Smooth muscle cell of the coronary artery (primary cell): ENCODE data around the gene TRAF4. TPM values are rescaled to one million over a fixed set of nuclear protein-coding genes. Genes with fewer than 3 reads are reported as not detected.

Source experiments
- total RNA-seq: library from RNA; depleted of rRNA; stranded (reverse); fragments of >200 nt; gene quantifications from 2 replicates; pipeline ENCODE4 v1.2.3, GENCODE V29; 2014; ENCODE audit warnings: low replicate concordance

Gene TRAF4, protein sequence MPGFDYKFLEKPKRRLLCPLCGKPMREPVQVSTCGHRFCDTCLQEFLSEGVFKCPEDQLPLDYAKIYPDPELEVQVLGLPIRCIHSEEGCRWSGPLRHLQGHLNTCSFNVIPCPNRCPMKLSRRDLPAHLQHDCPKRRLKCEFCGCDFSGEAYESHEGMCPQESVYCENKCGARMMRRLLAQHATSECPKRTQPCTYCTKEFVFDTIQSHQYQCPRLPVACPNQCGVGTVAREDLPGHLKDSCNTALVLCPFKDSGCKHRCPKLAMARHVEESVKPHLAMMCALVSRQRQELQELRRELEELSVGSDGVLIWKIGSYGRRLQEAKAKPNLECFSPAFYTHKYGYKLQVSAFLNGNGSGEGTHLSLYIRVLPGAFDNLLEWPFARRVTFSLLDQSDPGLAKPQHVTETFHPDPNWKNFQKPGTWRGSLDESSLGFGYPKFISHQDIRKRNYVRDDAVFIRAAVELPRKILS
- 27.1 and 39.2 TPM in 2 replicates for total RNA-seq

DNA sequence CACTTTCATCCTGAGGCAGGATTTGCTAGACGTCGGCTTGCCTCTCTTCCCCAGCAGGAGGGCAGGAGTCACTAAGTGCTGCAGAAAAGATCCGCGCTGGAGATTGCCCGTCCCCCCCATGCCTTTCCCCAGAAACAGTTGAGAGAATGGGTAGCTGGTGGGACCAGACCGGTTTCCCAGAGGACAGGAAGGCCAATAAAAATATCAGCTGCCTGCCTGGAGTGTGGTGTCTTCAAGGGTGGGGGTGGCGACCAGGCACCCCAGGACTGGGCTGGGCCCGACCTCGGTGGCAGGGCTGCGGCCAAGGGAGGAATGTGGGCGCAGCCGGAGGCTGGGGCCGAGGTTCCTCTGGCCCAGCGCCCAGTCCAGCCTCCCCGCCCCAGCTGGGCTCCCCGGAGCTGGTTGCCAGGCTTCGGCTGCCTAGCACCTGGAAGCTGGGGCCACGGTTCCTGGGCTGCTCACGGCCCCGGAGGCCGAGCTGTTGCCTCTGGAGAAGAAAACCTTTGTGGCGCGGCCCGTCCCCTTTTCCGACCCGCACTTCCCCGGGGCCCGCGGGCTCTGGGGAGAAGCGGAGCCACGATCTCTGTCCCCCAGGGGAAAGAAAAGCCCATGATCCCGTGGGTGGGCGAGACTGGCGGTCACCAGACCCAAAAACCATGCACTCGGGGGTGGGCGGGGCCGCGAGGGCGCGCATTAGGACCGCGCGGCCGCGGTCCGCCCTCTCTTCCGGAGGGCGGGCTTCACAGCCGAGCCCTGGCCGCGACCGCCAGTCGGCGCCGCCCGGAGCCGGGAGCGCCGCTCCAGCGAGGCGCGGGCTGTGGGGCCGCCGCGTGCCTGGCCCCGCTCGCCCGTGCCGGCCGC lies at the start of gene TRAF4:
TSS of gene TRAF4 (plus strand) at position 769 of the 861 bp plus-strand sequence. CDS start 102 bp downstream, outside the sequence.

DNA sequence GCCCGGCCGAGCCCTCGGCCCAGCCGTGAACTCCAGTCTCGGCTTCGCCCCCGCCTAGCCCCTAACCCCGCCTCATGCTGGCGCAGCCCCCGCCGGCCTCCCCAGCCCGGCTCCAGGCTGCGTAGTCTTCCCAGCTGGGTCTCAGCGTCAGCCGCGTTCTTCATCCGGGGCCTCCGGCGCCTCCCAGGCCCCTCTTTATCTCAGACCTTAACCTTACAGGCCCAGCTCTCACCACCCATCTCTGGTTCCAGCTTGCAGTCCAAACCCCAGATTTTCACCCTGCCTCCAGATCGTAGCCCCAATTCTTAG lies 32.1 kb upstream of the TRAF4 start, which contains the start of gene PROCA1:
TSS of gene PROCA1 (minus strand) at position 166 of the 309 bp plus-strand sequence. CDS start 228 bp downstream, outside the sequence.

DNA sequence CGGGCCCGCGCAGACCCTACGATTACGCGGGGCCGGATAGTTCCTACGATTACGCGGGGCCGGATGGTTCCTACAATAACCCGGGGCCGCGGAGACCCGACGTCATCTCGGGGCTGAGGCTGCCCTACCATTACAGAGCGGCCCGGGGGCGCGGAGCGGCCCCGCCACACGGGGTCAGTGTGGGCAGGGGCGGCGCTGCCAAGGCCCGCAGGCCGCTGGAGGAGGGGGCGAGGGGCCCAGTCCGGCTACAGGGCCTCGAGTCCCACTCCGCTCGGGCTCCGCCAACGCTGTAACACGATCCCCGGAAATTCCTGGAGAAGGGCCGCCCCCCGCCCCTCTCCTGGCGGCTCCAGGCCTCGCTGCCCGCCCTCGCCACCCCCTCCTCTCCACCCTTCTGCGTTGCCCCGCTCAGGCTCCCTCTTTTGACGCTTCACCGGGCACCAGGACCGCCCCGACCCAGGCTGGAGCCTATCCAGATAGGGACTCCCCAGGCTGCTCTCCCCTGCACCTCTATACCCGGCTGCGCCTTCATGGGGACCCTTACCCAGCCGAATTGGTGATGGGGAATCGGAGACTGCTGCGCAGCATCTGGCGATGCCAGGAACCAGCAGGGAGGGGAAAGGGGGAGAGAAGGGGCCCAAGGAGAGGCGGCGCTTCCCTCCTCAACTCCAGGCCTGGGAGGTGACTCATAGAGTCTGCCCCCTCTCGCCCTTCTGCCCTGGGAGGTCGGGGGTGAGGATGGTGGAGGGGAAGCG lies 26.1 kb upstream of the TRAF4 start, which contains the start of gene RAB34:
TSS of gene RAB34 (minus strand) at position 291 of the 755 bp plus-strand sequence. CDS start 602 bp downstream, outside the sequence.

DNA sequence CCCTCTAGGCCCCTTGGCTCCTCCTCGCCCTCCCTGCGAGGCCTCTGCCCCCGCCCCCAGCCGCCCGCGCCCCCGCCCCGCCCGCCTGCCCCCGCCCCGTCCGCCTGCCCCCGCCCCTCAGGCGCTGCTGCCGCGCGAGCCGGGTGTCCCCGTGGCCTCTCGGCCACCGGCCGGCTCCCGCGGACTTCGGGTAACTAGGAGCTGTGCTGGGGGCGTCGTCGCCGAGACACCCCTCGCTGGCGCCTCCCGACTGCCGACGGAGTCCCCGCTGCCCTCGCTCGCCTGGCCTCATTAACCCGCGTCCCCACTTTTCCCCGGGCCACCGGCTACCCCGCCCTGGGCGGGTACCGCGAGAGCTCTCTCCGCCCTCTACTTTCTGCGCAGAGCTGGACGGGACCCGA lies 17.6 kb upstream of the TRAF4 start, which contains the start of gene TLCD1:
TSS of gene TLCD1 (minus strand) at position 8 of the 401 bp plus-strand sequence. CDS start 136 bp downstream, outside the sequence.

DNA sequence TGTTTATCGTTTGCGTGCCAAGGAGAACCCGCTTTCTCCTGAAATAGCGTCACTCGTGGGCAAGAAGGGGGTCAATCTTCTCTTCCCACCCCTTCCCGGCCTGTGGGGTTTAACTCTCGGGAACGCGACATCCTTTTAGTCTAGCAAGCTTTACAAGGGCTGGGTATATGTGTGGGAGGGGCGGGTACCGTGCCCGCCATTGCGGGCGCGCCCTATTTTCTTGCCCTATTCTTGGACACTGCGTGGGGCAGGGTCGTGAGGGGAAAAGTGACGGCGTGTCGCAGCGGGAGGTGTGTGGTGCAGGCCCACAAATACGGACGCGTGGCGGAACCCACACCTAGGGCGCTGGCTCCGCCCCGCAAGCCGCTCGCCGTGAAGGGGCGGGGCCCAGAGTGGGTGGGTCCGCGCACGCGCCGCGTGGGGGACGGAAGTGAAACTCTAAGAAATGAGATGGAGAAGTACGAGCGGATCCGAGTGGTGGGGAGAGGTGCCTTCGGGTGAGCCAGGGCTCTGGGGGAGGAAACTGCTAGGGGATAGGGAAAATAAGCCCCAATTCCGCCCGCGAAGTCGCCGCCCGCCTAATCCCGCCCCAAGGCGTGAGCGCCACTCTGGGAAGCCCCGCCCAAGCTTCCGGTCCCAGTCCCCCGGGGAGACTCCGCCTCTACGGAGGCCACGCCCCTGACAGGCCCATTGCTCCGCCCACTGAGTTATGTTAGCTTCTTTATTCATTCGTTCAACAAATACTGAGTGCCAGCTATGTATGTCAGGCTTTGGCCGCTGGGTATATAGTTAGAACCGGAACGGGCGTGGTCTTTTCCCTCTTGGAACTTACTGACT lies 15.2 kb upstream of the TRAF4 start, which contains the start of gene NEK8:
TSS of gene NEK8 (plus strand) at position 425 of the 837 bp plus-strand sequence. CDS start at position 451, 26 bp downstream.

Other genes starting within 250 kb of the TRAF4 start
- gene FOXN1, start 237.7 kb upstream of the TRAF4 start, total RNA-seq, result not detected in 2 replicates
- gene UNC119, start 191.4 kb upstream of the TRAF4 start, total RNA-seq, result 13.7 and 22.3 TPM in 2 replicates
- gene PIGS, start 172.5 kb upstream of the TRAF4 start, total RNA-seq, result 48.4 and 53.0 TPM in 2 replicates
- gene ALDOC, start 167.1 kb upstream of the TRAF4 start, total RNA-seq, result 54.3 and 98.8 TPM in 2 replicates
- gene SPAG5, start 145.0 kb upstream of the TRAF4 start, total RNA-seq, result 2.9 and 13.4 TPM in 2 replicates
- gene RSKR, start 129.8 kb upstream of the TRAF4 start, total RNA-seq, result 3.1 and 6.8 TPM in 2 replicates
- gene BLTP2, start 98.9 kb upstream of the TRAF4 start, total RNA-seq, result 120 and 163 TPM in 2 replicates
- gene SDF2, start 82.1 kb upstream of the TRAF4 start, total RNA-seq, result 68.5 and 111 TPM in 2 replicates
- 41.9 and 53.5 TPM in 2 replicates for gene SUPT6H, start 81.8 kb upstream of the TRAF4 start, total RNA-seq
- 0.90 and 1.4 TPM in 2 replicates for gene PROCA1, start 32.1 kb upstream of the TRAF4 start, total RNA-seq
- 115 and 204 TPM in 2 replicates for gene RAB34, start 26.1 kb upstream of the TRAF4 start, total RNA-seq
- 906 and 1,571 TPM in 2 replicates for gene RPL23A, start 24.0 kb upstream of the TRAF4 start, total RNA-seq
- 4.4 and 5.3 TPM in 2 replicates for gene TLCD1, start 17.8 kb upstream of the TRAF4 start, total RNA-seq
- 5.3 and 8.4 TPM in 2 replicates for gene NEK8, start 15.2 kb upstream of the TRAF4 start, total RNA-seq
- 0.70 and 2.3 TPM in 2 replicates for gene FAM222B, start 98.8 kb downstream of the TRAF4 start, total RNA-seq
- gene ERAL1, start 111.0 kb downstream of the TRAF4 start, total RNA-seq, result 11.1 and 18.9 TPM in 2 replicates
- gene FLOT2, start 153.7 kb downstream of the TRAF4 start, total RNA-seq, result 38.0 and 80.1 TPM in 2 replicates
- gene DHRS13, start 159.1 kb downstream of the TRAF4 start, total RNA-seq, result 2.0 and 3.6 TPM in 2 replicates
- 5.7 and 12.0 TPM in 2 replicates for gene PHF12, start 207.5 kb downstream of the TRAF4 start, total RNA-seq